Mesenteric fat pad (tissue), 1 donor: ENCODE results near the gene VSTM2L. TPM values are rescaled to one million over a fixed set of nuclear protein-coding genes. Genes with fewer than 3 reads are reported as not detected.

Experiments used
- DNase-seq: peaks from one replicate; pipeline ENCODE4 v3.0.0-alpha.2; 2020; ENCODE audit warnings: low spot score
- total RNA-seq: library from RNA; stranded (reverse); fragmentation: NEBNext Ultra II Directional; extraction: Animal tissue kit (Norgen Biotek cat#: 25700); gene quantifications from one replicate; pipeline ENCODE4 v1.2.1, GENCODE V29; 2021
- donor health status: DM: yes; HTN: yes; CAD: no.

The VSTM2L gene
- total RNA-seq, 1 donor from 2014 or later, result 0.93 TPM

DNA sequence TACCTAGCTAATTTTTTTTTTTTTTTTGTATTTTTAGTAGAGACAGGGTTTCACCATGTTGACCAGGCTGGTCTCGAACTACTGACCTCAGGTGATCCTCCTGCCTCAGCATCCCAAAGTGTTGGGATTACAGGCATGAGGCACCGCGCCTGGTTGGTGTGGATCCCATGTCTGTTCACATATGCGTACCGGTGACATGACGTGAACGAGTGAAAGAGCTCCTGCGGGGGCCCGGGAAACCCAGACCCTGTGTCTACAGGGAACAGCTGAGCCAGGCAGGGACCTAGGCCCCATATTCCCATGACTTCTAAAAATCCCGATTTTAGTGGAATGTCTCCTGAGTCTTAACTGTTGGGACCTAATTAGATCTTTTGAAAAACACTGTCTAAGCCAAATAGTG is 33.1 kb downstream of the VSTM2L start:
- no peak for DNase-seq

DNA sequence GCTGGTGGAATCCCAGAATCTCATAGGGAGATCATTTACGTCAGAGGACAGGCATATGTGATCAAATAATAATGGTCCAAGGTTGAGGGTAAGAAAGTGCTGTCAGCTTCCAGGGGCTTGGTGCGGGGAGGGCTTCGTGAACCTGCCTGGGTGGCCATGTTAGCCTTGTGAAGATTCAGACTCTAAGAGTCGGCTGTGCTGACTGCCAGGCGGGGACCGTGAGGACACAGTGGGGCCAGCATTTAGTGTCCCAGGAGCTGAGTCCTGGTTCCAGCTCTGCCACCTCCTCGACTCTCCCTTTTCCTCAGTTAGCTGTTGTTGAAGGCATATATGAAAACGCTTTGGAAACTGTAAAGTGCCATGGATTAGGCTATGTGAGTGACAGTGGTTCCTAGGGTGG is 33.5 kb downstream of the VSTM2L start:
- DNase-seq, result no peak

DNA sequence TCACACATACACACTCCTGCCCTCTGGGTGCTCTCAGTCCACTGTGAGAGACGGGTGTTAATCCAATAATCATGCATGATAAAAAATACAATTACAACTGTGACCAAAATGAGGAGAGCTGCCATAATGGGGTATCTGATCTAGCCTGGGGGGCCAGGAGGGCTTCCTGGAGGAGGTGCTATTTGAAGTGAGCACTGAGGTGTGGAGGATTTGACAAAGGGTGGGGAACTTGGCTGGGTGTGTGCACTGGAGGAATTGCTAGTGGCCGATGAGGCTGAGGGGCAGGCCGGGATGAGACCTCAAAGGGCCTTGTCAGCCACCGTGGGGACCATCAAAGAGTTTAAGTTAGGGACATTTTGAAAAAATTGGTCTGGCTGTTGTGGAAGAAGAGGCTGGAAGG is 34.8 kb downstream of the VSTM2L start:
- peak; percentile 49 for DNase-seq

DNA sequence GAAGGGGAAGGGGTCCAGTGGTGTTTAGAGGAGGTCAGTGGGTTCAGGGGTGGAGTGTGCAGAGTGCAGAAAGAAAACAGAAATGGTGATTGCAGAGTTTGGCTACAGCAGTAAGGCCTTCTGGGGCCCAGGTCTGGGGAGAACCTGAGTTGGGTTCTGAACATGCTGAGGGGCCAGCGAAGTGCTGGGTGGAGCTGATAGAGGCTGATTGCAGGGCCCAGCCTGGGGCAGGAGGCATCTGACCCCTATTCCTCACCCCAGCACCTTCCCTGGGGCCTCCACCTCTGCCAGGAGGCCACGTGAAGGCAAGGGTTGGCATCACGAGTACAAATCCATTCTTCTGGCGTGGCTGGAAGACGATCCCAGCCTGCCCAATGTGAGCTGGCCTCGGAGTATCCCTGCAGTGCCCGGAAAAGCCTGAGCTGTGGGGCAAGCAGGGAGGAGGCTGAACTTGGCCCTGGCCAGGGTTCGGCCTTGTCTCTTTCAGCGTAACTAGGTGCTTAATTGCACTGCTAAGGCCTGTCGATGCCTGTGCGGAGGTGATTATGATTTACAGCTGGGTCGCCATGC is 35.3 kb downstream of the VSTM2L start:
- DNase-seq, result peak; percentile 84

DNA sequence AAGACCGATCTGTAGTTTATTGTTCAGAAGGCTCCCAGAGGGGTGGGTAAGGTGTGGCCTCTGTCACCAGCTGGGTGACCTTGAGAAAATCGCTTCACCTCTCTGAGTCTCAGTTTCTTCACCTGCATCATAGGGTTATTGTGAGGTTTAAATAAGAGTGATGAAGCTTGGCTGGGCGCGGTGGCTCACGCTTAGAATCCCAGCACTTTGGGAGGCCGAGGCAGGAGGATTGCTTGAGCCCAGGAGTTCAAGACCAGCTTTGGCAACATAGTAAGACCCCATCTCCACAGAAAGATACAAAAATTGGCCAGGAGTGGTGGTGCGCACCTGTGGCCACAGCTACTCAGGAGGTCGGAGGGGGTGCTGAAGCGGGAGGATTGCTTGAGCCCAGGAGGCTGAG is 36.0 kb downstream of the VSTM2L start:
- DNase-seq, result peak; percentile 24

DNA sequence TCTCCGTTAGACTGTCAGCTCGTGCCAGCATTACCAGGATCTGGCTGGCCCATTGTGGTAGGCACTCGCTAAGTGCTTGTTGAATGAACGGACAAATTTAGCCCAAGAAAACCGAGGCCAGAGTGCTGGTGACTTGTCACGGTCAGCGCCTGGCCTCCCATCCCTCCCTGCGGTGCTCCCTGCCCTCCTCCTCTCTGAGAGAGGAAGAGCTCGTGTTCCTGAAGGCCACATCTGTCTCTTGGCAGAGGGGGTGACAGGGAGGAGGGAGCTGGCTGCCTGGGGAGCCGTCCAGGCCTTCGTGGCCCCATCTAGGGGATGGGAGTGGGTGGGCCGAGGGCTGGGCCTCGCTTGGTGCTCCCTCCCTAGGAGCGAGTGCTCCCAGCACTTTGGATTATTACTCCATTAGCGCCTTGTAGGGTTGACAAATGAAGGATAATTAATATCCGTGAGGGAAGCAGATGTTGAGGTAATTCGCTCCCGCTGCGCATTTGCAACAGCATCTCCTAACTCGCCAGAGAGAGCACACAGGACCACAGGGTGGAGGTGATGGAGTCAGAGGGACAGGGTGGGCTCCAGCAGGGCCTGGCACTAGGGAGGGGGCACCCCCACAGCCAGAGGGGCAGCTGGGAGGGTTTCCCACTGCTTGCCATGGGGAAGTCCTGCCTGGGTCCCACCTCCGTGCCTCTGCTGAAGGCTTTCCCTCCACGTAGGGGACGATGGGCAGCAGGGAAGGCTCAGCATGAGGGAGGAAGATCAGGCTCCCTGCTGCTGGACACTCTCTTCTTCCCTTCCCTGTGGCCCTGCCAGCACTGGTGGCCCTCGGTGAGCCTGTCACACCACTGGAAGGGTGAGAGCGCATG is 37.0 kb downstream of the VSTM2L start:
- peak; percentile 74 for DNase-seq

DNA sequence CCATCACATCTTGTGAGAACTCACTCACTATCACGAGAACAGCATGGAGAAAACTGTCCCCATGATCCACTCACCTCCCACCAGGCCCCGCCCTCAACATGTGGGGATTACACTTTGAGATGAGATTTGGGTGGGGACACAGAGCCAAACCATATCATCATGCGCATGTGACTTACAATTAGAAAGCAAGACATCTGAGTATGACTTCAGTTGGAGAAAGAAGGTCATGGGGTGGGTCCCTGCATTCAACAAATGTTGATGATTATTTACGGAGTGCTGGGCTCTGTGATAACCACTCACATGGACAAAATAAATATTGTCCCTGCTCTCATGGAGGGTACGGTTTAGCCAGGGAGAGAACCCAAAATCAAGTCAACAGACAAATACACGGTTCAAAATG is 37.9 kb downstream of the VSTM2L start:
- no peak for DNase-seq

DNA sequence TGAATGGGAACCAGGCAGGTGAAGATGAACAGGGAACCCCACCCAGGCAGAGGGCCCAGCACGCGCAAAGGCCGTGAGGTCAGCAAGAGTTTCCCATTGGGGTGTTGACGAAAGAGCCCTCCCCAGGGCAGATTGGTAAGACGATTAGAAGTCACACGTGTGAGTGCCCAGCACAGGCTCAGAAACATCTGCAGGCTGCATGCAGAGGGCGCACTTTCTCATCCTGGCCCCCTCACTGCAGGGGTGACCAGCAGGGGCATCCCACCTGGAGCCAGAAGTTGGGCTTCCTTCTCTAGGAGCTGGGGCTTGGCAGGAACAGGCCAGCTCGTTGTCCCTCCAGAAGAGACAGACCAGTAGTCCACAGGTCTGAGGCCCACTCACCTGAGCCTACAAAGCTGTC is 38.4 kb downstream of the VSTM2L start:
- DNase-seq, result peak; percentile 60

DNA sequence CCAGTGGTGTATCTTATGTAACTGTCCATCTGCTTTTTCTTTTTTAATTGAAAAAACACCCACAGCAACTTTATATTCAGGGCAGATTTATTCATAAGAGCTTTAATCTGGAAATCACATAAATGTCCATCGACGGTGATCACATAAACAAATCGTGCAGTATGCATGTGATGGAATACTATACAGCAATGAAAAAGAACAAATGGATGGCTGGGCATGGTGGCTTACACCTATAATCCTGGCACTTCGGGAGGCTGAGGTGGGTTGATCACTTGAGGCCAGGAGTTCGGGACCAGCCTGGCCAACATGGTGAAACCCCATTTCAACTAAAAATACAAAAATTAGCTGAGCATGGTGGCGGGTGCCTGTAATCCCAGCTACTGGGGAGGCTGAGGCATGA is 39.1 kb downstream of the VSTM2L start:
- peak; percentile 28 for DNase-seq

DNA sequence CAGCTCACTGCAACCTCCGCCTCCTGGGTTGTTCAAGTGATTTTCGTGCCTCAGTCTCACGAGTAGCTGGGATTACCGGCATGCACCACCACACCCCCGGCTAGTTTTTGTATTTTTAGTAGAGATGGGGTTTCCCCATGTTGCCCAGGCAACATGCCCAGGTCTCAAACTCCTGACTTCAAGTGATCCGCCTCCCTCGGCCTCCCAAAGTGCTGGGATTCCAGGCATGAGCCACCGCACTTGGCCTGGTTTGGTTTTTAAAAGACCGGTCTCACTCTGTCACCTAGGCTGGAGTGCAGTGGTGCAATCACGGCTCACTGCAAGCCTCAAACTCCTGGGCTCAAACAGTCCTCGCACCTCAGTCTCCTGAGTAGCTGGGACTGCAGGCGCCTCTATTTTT is 40.1 kb downstream of the VSTM2L start:
- peak; percentile 16 for DNase-seq

DNA sequence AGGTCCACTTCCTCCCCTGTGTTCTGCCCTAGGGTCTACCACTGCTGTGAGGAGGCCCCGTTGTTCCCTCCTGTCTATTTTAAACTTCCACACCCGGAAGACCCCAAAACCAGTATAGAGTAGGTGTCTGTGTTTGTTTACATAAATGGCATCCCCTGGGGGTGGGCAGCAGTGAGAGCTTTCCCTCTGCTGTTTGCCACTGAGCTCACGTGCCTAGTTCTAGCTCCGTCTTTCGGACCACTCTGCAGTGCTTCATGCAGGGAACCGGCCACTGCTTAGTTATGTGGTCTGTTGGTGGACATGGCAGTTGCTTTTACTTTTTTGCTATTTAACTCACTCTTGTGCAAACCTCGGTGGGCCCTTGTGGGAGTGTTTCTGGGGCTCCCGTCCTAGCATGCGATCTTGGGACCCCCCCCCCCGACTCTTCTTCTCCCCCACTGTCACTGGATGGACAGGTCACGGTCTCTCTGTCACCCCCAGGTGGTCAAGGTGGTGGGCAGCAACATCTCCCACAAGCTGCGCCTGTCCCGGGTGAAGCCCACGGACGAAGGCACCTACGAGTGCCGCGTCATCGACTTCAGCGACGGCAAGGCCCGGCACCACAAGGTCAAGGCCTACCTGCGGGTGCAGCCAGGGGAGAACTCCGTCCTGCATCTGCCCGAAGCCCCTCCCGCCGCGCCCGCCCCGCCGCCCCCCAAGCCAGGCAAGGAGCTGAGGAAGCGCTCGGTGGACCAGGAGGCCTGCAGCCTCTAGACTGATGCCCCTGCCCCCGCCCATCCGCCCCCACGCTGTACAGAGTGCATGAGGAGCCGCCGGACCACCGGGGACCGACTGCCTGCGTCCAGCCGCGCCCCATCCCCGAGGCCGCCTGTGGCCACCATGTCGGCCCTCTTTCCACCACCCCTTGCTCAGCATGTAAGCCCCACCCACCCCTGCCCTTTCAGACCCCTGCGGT is 40.9 kb downstream of the VSTM2L start:
- DNase-seq, result peak; percentile 41

DNA sequence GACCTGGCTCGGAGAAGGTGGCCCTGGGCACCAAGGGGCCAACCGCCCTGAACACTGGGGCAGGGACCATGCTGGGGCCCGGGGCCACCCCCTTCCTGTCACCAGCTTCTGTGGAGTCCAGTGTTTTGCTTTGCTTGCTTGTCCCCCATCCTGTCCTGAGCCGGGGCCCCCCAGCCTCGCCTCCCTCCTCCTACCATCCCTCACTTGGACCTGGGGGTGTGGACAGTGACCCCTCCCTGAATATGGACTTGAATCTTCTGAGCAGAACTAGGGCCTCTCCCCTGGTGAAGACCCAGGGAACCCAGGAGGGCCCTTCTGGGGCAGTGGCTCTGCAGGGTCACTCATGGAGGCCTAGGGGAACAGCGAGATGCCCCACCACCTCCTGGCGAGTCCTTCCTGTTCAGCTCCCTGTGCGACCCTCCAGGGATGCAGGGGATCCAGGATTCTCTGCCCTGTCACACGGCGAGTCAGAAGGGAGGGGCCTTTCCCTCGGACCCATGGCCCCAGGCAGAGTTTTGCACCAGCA is 41.6 kb downstream of the VSTM2L start:
- peak; percentile 74 for DNase-seq

DNA sequence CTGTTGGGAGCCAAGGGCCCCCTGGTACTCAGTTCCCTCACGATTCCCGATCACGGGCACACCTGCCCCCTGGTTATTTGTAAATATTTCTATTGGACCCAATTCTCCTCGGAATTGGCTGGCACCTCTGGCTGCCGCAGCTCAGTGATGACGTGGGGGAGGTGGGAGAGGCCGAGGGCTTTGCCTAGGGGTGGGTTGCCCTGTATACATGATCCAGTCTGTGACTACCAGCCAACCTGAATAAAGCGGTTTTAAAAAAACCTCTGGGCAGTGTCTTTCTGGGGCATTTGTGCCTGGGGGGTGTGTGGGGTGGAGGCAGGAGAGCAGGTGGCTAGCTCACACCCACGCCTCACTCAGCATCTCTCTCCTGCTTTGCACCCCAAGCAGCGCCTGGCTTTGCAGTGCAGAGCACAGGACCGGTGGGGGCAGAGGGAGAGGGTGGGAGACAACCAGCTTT is 42.2 kb downstream of the VSTM2L start:
- peak; percentile 30 for DNase-seq

DNA sequence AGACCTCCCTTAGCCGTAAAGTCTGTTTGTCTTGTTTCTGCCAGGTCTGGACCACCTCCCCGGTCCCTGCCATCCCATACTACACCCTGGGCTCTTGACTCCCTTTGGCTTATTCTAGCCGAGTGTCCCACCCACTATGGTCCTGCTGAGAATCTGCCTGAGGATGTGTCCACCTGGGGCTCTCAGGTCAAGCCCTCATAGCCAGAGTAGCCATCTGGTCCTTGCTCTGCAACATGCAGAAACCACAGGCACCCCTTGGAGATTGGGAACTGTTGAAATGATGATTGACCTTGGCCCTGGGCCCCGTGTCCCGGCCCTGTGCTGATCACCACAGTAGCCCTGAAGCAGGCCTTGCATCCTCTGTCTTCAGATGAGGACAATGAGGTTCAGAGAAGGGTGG is 44.0 kb downstream of the VSTM2L start:
- DNase-seq, result peak; percentile 45

DNA sequence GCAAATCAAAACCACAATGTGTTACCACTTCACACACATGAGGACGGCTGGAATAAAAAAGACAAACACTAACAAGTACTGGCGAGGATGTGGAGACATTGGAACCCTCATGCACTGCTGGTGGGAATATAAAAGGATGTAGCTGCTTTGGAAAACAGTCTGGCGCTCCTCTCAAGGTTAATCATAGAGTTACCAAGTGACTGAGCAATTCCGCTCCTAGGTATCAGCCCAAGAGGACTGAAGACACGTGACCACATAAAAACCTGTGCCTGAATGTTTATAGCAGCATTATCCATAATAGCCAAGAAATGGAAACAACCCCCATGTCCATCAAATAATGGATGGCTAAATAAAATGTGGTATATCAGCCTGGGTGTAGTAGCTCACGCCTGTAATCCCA is 45.0 kb downstream of the VSTM2L start:
- DNase-seq, result no peak

DNA sequence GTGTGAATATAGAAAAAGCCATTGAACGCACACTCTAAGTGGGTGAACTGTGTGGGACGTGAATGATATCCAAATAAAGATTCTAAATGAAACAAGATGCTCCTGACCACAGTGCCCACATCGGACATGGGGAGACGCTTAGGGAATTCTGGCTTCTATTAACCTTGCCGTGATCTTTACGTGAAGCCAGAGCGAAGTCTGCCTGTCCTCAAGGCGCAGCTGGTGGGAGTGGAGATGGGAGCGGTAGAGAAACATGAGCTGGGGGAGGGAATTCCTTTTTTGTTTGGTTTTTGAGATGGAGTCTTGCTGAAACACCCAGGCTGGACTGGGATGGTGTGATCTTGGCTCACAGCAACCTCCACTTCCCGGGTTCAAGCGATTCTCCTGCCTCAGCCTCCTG is 46.0 kb downstream of the VSTM2L start:
- no peak for DNase-seq

DNA sequence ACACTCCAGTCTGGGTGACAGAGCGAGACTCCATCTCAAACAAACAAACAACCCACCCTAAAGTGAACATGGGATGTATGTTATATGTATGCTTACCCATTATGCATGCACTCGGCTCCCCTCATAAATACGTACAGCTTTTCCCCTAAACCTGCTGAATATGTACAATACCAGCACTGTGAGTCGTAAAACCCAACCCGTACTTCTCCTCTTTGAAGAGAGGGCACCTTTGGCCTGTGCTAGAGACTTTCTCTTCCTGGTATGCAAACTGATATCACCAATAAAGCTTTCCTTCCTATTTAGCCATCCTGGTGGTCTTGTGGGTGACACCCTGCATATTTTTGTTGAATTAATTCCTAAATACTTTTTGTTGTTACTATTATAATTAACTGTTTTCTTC is 51.3 kb downstream of the VSTM2L start:
- no peak for DNase-seq

DNA sequence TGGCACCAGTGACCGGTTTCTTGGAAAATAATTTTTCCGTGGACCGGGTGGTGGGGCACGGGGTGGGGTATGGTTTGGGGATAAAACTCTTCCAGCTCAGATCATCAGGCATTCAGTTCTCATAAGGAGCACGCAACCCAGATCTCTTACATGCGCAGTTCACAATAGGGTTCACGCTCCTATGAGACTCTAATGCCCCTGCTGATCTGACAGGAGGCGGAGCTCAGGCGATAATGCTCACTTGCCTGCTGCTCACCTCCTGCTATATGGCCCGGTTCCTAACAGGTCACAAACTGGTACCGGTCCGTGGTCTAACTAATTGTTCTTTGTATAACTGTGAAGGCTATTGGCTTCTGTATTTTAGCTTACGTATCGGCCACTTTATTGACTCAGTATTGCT is 51.7 kb downstream of the VSTM2L start:
- DNase-seq, result no peak

DNA sequence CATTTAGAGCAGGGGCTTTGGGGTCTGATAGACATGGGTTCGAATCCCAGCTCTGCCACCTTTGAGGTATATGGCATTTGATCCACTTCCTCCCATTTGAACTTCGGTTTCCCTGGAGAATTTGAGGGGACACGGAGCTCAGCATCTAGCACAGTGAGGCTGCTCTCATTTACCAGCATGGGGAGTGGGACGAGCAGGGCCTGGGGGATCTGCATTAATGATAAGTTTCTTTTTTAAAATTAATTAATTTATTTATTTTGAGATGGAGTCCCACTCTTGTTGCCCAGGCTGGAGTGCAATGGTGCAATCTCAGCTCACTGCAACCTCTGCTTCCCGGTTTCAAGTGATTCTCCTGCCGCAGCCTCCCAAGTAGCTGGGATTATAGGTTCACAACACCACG is 52.6 kb downstream of the VSTM2L start:
- DNase-seq, result peak; percentile 65

DNA sequence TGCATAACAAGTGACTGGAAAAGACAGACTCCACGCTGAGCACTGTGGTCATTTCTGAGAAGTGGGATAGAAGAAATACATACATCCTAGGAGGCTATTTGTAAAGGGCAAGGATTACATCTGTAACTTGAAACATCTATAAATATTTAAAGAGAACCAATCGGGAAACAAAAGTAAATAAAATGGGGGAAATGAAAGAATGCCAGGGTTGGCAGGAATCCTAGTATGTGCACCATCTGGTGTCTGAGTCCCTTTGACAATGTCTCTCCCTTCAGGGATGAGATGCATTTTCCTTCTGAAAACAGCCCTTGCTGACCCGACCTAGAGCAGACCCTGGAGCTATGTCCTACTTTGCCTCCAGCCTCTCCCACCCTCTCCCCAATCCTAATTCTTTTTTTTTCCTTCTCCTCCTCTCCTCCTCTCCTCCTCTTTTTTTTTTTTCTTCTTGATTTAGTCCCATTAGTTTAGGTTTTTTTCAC is 53.2 kb downstream of the VSTM2L start:
- DNase-seq, result no peak

DNA sequence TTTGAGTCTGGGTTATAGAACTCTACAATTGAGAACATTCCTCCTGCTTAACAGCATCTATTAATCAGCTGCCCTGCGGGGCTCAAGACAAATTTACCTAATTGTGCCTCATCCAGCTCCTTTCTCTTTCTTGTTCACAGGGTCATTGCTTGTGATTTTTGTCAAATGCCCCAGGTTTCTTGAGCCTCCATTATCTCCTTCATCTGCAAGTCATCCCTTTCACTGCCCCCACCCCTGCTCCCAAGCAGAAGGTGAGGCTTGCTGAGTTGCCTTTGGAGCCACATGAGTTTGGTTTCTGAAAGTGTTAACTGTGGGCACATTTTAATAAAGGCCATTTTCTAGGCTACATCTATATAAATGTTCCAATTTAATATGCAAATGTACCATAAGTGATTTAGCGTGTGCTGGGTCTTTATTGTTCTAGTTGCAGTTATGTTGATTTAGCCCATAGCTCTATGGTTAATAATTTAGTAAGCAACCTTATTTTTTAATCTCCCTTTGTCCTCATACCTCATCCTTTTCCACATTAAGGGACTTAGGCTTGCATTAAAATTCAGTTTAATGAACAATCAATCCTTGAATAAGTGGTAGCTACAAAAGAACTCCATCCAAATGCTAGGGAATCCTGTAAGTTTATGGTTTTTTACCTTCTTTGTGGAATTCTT is 56.1 kb downstream of the VSTM2L start:
- no peak for DNase-seq
